Peyer's patch (tissue), 4 donors: ENCODE results near the gene RGL1.

ENCODE experiments used
- POLR2A ChIP-seq, 2 donors: fragments of 450-650 bp; IDR thresholded peaks; one replicate each; pipeline ENCODE4 v1.5.1; 2017; ENCODE audit warnings: antibody characterized with exemption in 2 of 2, mild to moderate bottlenecking in 2 of 2, moderate library complexity in 2 of 2
- TF ChIP-seq, protein P1 (sequence below), 6 experiments: fragments of 450-650 bp in 4 of 6; fragments of 200-600 bp in 2 of 6; sonication (generic) in 1 of 6; IDR thresholded peaks; one replicate each; pipeline ENCODE4 v1.5.1; 2017 to 2019; ENCODE audit warnings: antibody characterized with exemption in 6 of 6, mild to moderate bottlenecking in 3 of 6, moderate library complexity in 1 of 6

DNA sequence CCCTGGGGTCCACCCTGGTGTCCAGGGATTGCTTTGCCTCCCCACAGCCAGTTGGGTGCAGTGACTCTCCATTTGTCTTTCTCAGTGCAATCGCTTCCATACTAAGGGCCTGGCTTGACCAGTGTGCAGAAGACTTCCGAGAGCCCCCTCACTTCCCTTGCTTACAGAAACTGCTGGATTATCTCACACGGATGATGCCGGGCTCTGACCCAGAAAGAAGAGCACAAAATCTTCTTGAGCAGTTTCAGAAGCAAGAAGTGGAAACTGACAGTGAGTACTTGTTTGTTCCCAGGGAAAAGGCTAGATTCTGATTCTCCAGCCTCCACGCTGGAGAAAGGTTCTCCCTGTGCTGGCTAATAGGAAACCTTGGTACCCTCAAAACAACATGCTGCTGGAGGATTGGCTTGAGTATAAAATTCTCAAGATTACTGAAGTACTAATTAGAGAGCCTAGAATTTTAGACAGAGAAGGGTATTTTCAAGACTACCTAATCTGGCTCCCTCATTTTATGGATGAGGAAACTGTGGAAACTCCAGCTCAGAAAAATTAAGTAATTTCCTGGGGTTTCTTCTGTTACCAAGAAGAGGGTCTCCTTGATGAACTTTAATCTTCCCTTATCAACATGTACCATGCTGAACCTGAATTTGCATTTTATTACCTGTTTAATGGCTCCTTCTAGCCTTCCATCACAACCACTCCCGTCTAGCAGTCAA, 75.8 kb downstream of the RGL1 start:
- TF ChIP-seq, protein P1, sequence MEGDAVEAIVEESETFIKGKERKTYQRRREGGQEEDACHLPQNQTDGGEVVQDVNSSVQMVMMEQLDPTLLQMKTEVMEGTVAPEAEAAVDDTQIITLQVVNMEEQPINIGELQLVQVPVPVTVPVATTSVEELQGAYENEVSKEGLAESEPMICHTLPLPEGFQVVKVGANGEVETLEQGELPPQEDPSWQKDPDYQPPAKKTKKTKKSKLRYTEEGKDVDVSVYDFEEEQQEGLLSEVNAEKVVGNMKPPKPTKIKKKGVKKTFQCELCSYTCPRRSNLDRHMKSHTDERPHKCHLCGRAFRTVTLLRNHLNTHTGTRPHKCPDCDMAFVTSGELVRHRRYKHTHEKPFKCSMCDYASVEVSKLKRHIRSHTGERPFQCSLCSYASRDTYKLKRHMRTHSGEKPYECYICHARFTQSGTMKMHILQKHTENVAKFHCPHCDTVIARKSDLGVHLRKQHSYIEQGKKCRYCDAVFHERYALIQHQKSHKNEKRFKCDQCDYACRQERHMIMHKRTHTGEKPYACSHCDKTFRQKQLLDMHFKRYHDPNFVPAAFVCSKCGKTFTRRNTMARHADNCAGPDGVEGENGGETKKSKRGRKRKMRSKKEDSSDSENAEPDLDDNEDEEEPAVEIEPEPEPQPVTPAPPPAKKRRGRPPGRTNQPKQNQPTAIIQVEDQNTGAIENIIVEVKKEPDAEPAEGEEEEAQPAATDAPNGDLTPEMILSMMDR (IDR thresholded peaks at IDR 0.05) = no peak
- TF ChIP-seq POLR2A (IDR thresholded peaks at IDR 0.05) = no peak
